ENCODE data around the gene PDZRN3. TPM values are rescaled to one million over a fixed set of nuclear protein-coding genes. Genes with fewer than 3 reads are reported as not detected.

Gene PDZRN3
- total and polyA plus RNA-seq, 2 of the 13 experiments (the other 11 are each of a cell fraction or from before 2014, with no cell fraction given), result not detected

DNA sequence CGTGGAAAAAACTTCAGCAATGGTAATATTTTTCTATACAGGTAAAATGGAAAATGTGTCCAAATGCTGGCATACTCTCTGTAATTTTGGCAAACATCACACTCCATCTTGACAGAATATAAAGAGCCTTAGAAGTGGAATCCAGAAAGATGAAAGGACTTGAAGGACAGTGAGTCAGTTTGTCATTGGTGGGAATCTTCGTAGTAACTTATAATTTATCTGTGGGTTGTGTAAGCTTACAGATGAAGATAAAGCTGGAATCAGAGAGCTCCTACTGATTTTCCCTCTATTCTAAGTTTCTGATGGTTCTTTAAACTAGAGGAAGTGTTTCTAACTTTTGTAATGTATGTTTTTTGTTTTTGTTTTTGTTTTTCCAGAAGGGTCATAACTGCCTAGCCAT lies 8.7 kb upstream of the PDZRN3 start (continued):
- TF ChIP-seq, protein P1, sequence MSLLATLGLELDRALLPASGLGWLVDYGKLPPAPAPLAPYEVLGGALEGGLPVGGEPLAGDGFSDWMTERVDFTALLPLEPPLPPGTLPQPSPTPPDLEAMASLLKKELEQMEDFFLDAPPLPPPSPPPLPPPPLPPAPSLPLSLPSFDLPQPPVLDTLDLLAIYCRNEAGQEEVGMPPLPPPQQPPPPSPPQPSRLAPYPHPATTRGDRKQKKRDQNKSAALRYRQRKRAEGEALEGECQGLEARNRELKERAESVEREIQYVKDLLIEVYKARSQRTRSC (CRISPR knock-in tag; IDR thresholded peaks at IDR 0.05; ENCODE audit: low read depth), result no peak
- TF ChIP-seq ZNF644 (CRISPR knock-in tag; IDR thresholded peaks at IDR 0.05; ENCODE audit: low read depth), result no peak

DNA sequence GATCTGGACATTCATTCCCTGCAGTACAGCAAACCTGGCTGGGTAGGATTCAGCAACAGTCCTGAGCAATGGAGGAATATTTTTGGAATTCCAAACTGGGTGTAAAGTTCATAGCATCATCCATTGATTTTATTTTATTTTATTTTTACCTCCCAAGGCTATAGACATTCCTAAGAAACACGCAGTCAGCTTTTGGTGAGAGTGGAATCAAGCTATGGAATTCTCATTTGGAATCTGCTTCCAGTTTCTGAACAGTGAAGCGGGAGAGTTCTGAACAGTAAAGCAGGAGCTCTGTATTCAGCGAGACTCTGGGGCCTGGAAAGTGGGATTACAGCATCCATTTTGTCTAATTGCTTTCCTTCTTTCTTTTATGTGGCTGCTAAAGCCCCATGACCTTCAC lies 1.4 kb upstream of the PDZRN3 start:
- in situ Hi-C loops (cut with HindIII; ENCODE audit: extremely low pct_ligation_motif_present, low pct_unique_long_range_greater_than_20kb) (no loop called here), intact Hi-C loops (cut with micrococcal nuclease; ENCODE audit: unreplicated experiment) (no loop called here)
- POLR2A ChIA-PET, result no interaction called here
- no peak for TF ChIP-seq TEAD3 (CRISPR knock-in tag; optimal IDR thresholded peaks at IDR 0.05; ENCODE audit: borderline replicate concordance)
- TF ChIP-seq, protein P2, sequence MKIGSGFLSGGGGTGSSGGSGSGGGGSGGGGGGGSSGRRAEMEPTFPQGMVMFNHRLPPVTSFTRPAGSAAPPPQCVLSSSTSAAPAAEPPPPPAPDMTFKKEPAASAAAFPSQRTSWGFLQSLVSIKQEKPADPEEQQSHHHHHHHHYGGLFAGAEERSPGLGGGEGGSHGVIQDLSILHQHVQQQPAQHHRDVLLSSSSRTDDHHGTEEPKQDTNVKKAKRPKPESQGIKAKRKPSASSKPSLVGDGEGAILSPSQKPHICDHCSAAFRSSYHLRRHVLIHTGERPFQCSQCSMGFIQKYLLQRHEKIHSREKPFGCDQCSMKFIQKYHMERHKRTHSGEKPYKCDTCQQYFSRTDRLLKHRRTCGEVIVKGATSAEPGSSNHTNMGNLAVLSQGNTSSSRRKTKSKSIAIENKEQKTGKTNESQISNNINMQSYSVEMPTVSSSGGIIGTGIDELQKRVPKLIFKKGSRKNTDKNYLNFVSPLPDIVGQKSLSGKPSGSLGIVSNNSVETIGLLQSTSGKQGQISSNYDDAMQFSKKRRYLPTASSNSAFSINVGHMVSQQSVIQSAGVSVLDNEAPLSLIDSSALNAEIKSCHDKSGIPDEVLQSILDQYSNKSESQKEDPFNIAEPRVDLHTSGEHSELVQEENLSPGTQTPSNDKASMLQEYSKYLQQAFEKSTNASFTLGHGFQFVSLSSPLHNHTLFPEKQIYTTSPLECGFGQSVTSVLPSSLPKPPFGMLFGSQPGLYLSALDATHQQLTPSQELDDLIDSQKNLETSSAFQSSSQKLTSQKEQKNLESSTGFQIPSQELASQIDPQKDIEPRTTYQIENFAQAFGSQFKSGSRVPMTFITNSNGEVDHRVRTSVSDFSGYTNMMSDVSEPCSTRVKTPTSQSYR (CRISPR knock-in tag; IDR thresholded peaks at IDR 0.05; ENCODE audit: borderline replicate concordance), result no peak
- TF ChIP-seq SMC3 (IDR thresholded peaks at IDR 0.05; ENCODE audit: low read length), result no peak
- no peak for TF ChIP-seq NPAS2 (CRISPR knock-in tag; IDR thresholded peaks at IDR 0.05; ENCODE audit: borderline replicate concordance)
- no peak for TF ChIP-seq GABPB1 (CRISPR knock-in tag; IDR thresholded peaks at IDR 0.05)
- TF ChIP-seq NFE2L2 (IDR thresholded peaks at IDR 0.05; ENCODE audit: low read length), result no peak
- TF ChIP-seq GPN1 (CRISPR knock-in tag; IDR thresholded peaks at IDR 0.05; ENCODE audit: borderline replicate concordance), result no peak
- no peak for TF ChIP-seq JUN (CRISPR knock-in tag; IDR thresholded peaks at IDR 0.05)
- Histone ChIP-seq H3K9me3 (ENCODE audit: low read length) (no peaks in the 10 kb centered on the region), H3K79me2 (ENCODE audit: insufficient read depth, low read length) (no peaks in the 10 kb centered on the region), H2AFZ (ENCODE audit: low read length) (no peak overlapping the region), H3K4me3 (replicated peaks in 1 of 3; ENCODE audit: insufficient read depth in 1 of 3, low read depth in 2 of 3, low read length in 3 of 3) (no peak overlapping the region), H3K27me3 (ENCODE audit: control insufficient read depth in 1 of 2, insufficient read depth in 2 of 2, low read length in 2 of 2) (peaks cover 6 to 24% of the 10 kb centered on the region in 2 experiments; a peak in 4 of 5 replicates), H4K20me1 (ENCODE audit: insufficient read depth, low read length) (no peaks in the 10 kb centered on the region), H3K9ac (ENCODE audit: insufficient read depth, low read depth, low read length) (no peak overlapping the region), H3K4me1 (ENCODE audit: insufficient read depth, low read length) (peaks cover 26% of the 10 kb centered on the region), H3K27ac (ENCODE audit: extremely low read length, insufficient read depth, low read length) (no peak overlapping the region), H3K4me2 (ENCODE audit: low read depth, low read length) (no peak overlapping the region), H3K36me3 (replicated peaks in 1 of 2; ENCODE audit: control insufficient read depth in 1 of 2, insufficient read depth in 2 of 2, low read length in 2 of 2) (no peaks in the 10 kb centered on the region)
- DNase-seq (ENCODE audit: low spot score) (no peak), ATAC-seq (no peak), FAIRE-seq (no peak)
- CTCF ChIA-PET (ENCODE audit: low intra/inter-chr PET ratio, low total read pairs), result no interaction called here
- BruUV-seq (replicated peaks), result no TSS peak
- WGBS (ENCODE audit: low lambda C conversion rate), result 31% methylated on average over 3 of the region's 3 CpGs

Data from HepG2 (cell line).